GM12801 (cell line): ENCODE measurements around the gene SOWAHB.

ENCODE experiments used
- TF ChIP-seq, protein P1 (sequence below): IDR thresholded peaks from one replicate; pipeline ENCODE4 v1.5.1; 2011; ENCODE audit warnings: control low read depth; ENCODE audit not compliant: insufficient read length; ENCODE audit errors: extremely low read depth

SOWAHB gene

DNA sequence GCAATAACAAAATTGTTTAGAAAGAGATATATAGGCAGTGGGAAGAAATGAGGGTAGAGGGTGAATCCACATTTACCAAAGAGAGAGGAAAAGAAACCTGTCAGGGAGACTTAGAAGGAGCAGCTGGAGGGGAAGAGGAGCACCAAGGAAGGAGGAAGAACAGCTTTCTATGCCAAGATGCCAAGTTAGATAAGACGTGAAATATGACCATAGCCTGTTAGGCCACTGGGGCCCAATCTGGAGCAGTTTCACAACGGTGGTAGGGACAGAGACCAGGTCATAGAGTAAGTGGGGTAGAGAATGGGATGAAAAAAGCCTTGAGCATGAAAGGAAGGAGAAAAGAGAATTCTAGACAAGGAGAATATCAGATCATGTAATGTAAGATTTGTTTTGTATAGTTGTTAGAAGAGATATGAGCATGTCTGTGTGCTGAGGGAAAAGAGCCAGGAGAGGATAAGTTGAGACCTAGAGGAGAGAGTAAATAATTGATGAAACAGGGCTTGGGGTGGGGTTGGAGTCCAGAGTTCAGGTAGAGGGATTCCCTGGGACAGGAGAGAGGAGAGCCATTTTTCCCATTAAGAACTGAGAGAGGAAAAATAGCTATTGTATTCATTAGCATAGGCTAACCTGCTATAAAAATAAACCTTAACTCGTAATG, 4.4 kb upstream of the SOWAHB start:
- TF ChIP-seq, protein P1, sequence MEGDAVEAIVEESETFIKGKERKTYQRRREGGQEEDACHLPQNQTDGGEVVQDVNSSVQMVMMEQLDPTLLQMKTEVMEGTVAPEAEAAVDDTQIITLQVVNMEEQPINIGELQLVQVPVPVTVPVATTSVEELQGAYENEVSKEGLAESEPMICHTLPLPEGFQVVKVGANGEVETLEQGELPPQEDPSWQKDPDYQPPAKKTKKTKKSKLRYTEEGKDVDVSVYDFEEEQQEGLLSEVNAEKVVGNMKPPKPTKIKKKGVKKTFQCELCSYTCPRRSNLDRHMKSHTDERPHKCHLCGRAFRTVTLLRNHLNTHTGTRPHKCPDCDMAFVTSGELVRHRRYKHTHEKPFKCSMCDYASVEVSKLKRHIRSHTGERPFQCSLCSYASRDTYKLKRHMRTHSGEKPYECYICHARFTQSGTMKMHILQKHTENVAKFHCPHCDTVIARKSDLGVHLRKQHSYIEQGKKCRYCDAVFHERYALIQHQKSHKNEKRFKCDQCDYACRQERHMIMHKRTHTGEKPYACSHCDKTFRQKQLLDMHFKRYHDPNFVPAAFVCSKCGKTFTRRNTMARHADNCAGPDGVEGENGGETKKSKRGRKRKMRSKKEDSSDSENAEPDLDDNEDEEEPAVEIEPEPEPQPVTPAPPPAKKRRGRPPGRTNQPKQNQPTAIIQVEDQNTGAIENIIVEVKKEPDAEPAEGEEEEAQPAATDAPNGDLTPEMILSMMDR: no peak

DNA sequence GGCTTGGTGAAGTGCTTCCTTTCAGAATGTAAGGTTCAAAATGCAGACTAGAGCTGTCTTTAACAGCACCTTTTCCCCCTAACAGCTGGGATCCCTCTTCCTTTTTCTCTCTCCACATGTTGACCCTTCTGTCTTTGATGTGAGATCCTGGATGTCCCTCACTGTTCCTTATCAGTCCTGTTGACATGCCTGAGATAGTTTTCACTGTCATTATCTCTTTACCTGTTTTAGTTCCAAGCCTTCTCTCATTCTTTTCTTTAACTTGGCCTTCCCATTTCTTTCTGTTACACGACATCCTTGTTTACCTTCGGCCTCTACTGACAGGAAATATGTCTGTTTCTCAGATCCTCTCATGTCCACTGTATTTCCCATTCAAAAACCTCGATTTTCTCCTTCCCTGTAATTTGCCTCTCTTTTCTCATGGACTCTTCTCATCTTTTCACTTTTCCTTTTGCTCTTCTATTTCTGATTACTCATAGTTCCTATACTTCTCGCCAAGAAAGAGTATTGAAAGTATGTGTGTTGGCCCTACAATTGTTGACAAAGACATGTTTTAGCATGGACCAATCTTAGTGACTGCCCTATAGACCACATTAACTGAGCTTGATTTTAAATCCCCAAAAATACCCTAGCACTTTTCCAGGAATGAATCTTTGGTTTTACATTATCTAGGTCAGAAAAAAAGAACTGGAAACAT, 1.2 kb upstream of the SOWAHB start:
- TF ChIP-seq, protein P1: no peak

DNA sequence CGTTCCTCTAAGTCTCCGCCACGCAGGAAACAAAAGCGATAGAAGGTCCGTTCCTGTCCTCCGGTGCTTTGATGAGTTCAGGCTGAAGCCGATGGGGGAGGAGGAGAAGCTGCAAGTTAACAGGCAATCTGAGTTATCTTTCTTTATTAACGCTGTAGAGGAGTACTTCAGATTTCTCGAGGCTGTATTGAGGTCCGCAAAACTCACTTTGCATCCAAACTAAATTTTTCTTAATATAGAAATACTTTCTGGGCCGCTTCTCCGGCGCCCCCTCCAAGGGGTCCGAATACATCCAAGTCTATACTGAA, 395 bp upstream of the SOWAHB start:
- TF ChIP-seq, protein P1: no peak

DNA sequence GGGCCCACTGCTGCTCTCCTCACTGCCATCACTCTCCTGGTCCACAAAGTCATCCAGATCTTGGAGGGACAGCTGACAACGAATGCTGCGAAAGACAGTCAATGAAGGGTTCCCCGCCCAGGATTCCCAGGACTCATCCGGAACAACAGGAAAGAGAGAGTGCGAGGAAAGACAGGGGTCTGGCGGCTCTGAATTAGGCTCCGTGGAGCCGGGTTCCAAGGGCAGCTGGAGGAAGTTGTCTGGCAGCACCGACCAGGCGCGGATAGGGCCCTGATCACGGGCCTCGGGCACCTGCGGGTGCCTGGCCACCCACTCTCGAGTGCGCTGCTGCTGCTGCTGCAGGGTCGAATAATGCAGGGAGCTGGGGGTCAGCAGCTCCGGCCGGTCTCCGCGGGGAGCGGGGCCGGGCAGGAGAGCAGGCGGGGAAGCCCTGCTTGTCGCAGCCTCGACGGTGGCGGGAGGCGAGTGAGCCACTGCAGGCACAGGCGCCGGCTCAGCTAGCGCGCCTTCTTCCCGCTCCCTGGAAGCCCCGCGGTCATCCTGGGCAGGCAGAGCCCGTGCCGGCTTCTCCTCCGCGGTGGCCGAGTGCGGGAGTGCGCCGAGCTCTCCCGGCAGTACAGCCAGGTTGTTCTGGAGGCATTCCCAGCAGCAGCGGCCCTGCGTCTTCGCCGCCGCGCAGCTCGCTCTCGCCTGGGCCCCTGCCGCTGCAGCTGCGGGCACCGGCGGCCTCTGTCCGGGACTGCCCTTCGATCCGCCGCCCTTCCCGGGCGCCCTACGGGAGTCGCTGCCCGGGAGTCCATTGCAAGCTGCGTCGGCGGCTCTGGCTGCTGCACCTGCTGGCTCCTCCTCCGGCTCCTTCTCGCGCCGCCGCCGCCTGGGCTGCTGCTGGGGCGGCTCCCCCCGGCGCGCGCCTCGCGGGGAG, 1.1 kb downstream of the SOWAHB start:
- TF ChIP-seq, protein P1: no peak

DNA sequence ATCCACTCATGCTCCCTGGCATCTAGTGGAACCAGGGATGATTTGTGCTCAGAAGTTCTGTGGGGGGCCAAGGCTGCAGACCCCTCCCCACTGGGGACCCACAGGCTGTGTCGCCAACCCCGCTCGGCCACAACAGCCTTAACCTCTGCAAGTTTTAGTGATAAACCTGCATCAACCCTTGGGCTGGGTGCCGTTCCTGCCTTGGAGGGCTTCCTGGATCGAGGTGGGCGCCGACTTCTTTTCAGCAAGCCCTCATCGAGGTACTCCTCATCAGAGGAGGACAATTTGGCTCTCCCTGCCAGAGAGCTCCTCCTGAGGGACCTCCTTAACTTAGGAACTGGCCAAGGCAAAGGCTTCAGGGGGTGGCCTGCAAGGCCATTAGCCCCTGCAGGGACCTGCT, 1.9 kb downstream of the SOWAHB start:
- TF ChIP-seq, protein P1: no peak

DNA sequence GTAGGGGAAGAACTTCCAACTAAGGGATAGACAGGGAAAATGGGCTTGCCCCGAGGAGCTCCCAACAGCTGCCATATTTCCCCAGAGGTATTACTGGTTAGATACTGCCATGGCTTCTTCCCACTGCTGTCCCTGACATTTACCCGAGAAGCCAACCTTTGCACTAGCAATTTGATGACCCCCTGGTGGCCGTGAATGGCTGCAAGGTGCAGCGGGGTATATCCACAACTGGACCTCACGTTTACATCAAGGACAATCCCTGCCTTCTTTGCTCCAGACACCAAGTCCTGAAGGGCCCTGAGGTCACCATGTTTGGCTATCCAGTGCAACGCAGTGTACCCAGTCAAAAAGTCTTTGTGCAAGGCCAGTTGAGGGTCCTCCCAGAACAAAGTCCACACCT, 2.3 kb downstream of the SOWAHB start:
- TF ChIP-seq, protein P1: no peak

DNA sequence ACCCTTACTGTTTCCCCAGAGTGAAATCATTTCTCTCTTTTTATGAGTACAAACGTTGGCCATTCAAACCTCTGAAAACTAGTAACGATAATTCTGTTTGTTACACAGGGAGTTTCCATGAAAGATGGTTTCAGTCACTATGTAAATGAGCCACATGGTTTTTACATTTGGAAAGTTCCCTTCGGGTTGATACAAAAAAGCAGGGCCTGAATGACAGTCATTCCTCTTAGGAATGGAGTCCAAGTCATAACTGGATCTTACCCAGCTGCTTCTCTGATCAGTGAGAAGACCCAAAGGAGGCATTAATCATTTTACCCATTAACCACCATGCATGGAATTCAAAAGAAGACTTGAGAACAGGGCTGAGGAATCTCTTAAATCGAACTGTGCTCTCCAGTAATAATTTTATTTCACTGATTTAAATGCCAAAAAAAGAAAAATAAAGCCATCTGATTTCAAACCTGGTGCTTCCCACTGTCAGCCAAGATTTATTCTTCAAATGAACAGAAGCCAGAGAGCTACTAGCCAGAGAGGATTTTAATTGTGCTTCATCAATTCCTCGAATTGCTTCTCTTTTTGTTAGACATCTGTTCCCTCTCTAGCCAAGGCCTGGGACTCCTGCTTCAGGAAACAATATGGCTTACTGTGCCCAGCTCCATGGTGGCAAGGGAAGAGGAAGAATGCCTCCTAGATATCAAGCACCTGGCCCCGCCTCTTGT, 3.2 kb downstream of the SOWAHB start:
- TF ChIP-seq, protein P1: no peak
